Activated effector memory CD4-positive, alpha-beta T cell treated with anti-CD3 and anti-CD28 coated beads, Interleukin-2, amount 50 U/mL, for 16 hours (primary cell): ENCODE results near the gene EPC1.
"Not testable (repeated sequence)": the region's sequence is repeated elsewhere in the genome, so short reads cannot be mapped to it uniquely, and the experiment has no call there.

Source experiments
- DNase-seq: peaks from one replicate; pipeline ENCODE4 v3.0.0-alpha.2; 2020

EPC1 gene

GRCh38 chr10:32346551-32347362 is at the start of gene EPC1:
Gene EPC1, minus strand, starts transcription at chr10:32347158. Its CDS starts 243 bp downstream, at chr10:32346915.
- DNase-seq = peak; percentile 96

GRCh38 chr10:32393911-32394310 is 47.0 kb upstream of the EPC1 start:
- DNase-seq = no peak

GRCh38 chr10:32392284-32392683 is 45.3 kb upstream of the EPC1 start:
- DNase-seq = not testable (repeated sequence)

GRCh38 chr10:32390193-32390592 is 43.2 kb upstream of the EPC1 start:
- no peak for DNase-seq

- no peak for DNase-seq
Observed at GRCh38 chr10:32388258-32389027, 41.5 kb upstream of the EPC1 start.

GRCh38 chr10:32386623-32387260 is 39.8 kb upstream of the EPC1 start:
- no peak for DNase-seq

GRCh38 chr10:32384171-32384570 is 37.2 kb upstream of the EPC1 start:
- no peak for DNase-seq

GRCh38 chr10:32381165-32381564 is 34.2 kb upstream of the EPC1 start:
- DNase-seq = no peak

- no peak for DNase-seq
Observed at GRCh38 chr10:32379950-32380551, 33.1 kb upstream of the EPC1 start.

- no peak for DNase-seq
Observed at GRCh38 chr10:32379318-32379949, 32.5 kb upstream of the EPC1 start.

- DNase-seq = peak; percentile 97
Observed at GRCh38 chr10:32378363-32379317, 31.7 kb upstream of the EPC1 start.

GRCh38 chr10:32377458-32378259 is 30.7 kb upstream of the EPC1 start:
- DNase-seq = peak; percentile 74

- no peak for DNase-seq
Observed at GRCh38 chr10:32376771-32377170, 29.8 kb upstream of the EPC1 start.

GRCh38 chr10:32376097-32376496 is 29.1 kb upstream of the EPC1 start:
- no peak for DNase-seq

- no peak for DNase-seq
Observed at GRCh38 chr10:32375631-32376030, 28.7 kb upstream of the EPC1 start.

- no peak for DNase-seq
Observed at GRCh38 chr10:32374605-32375004, 27.6 kb upstream of the EPC1 start.

GRCh38 chr10:32373496-32373895 is 26.5 kb upstream of the EPC1 start:
- no peak for DNase-seq

- DNase-seq = no peak
Observed at GRCh38 chr10:32373031-32373430, 26.1 kb upstream of the EPC1 start.

GRCh38 chr10:32372000-32372875 is 25.3 kb upstream of the EPC1 start:
- DNase-seq = no peak

GRCh38 chr10:32371101-32371500 is 24.1 kb upstream of the EPC1 start:
- DNase-seq = no peak
